ENCODE data around the gene ALDH8A1.

Gene ALDH8A1

GRCh38 chr6:134950482-134950881 is 581 bp upstream of the ALDH8A1 start:
- DNase-seq, result no peak

- DNase-seq, result no peak
These were observed 1.2 kb downstream of the ALDH8A1 start for GRCh38 chr6:134948691-134949090.

- DNase-seq, result no peak
These were observed 1.8 kb downstream of the ALDH8A1 start for GRCh38 chr6:134948142-134948541.

GRCh38 chr6:134945045-134945444 is 4.9 kb downstream of the ALDH8A1 start:
- no peak for DNase-seq

- no peak for DNase-seq
These were observed 6.3 kb downstream of the ALDH8A1 start for GRCh38 chr6:134943522-134944111.

- DNase-seq, result no peak
These were observed 11.0 kb downstream of the ALDH8A1 start for GRCh38 chr6:134938896-134939295.

- no peak for DNase-seq
These were observed 12.5 kb downstream of the ALDH8A1 start for GRCh38 chr6:134937426-134937825.

GRCh38 chr6:134936931-134937330 is 13.0 kb downstream of the ALDH8A1 start:
- DNase-seq, result no peak

- no peak for DNase-seq
These were observed 13.4 kb downstream of the ALDH8A1 start for GRCh38 chr6:134936476-134936875.

- no peak for DNase-seq
These were observed 15.0 kb downstream of the ALDH8A1 start for GRCh38 chr6:134934793-134935485.

GRCh38 chr6:134932535-134933470 is 17.1 kb downstream of the ALDH8A1 start:
- no peak for DNase-seq

GRCh38 chr6:134932098-134932497 is 17.8 kb downstream of the ALDH8A1 start:
- no peak for DNase-seq

- DNase-seq, result no peak
These were observed 19.4 kb downstream of the ALDH8A1 start for GRCh38 chr6:134930463-134930862.

GRCh38 chr6:134928151-134928900 is 21.6 kb downstream of the ALDH8A1 start:
- DNase-seq, result no peak

GRCh38 chr6:134925800-134926199 is 24.1 kb downstream of the ALDH8A1 start:
- no peak for DNase-seq

GRCh38 chr6:134921721-134922261 is 28.1 kb downstream of the ALDH8A1 start:
- DNase-seq, result no peak

GRCh38 chr6:134921276-134921675 is 28.6 kb downstream of the ALDH8A1 start:
- DNase-seq, result no peak

GRCh38 chr6:134920422-134920821 is 29.5 kb downstream of the ALDH8A1 start:
- no peak for DNase-seq

- DNase-seq, result no peak
These were observed 31.4 kb downstream of the ALDH8A1 start for GRCh38 chr6:134918418-134918961.

GRCh38 chr6:134911547-134911946 is 38.4 kb downstream of the ALDH8A1 start:
- DNase-seq, result no peak

GRCh38 chr6:134910593-134910935 is 39.3 kb downstream of the ALDH8A1 start:
- peak; percentile 8 for DNase-seq

All from NCI-H2227 treated with DMSO at 0.1 percent for 48 hours (cell line).